ENCODE data around the gene LYRM4.

DNA sequence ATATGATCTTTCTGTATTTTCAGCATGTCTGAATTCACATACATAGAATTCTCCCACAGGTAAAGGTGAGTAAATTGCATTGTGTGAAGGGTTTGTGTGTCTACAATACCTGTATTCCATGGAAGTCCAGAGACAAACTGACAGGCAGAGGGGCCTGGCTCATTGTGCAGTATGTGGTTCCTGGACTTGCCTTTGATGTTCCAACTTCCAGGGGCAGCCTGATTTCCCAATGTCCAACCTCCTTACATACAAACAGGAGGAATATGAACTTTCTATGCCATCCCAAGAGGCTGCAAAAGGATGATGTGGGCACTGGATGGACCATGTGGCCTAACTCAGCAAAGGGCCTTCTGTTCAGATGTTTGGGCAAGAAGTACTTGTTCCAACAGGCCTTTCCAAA, 58.5 kb downstream of the LYRM4 start:
- no peak for TF ChIP-seq POLR2A (IDR thresholded peaks at IDR 0.05; ENCODE audit: low read length)
- no peak for TF ChIP-seq GATA1 (IDR thresholded peaks at IDR 0.05; ENCODE audit: low read depth, low read length)

Measured in erythroblast (primary cell).